GM23338 (cell line): ENCODE measurements around the gene RIPOR3. TPM values are rescaled to one million over a fixed set of nuclear protein-coding genes. Genes with fewer than 3 reads are reported as not detected.

Experiments used
- ATAC-seq: fragments of 200-7000 bp; cut with Tn5 transposase; 3 replicates; pipeline ENCODE4 v1.9.1; 2020
- DNase-seq: peaks from one replicate; pipeline ENCODE4 v3.0.0-alpha.2; 2015; ENCODE audit warnings: low spot score
- H2AFZ ChIP-seq: fragments of 200-600 bp; sonication (generic); 2 replicates; pipeline ENCODE4 v1.8.0; 2016; ENCODE audit warnings: antibody characterized with exemption, mild to moderate bottlenecking, moderate library complexity
- H3F3A ChIP-seq: fragments of 200-600 bp; sonication (generic); replicated peaks from 2 replicates; pipeline ENCODE4 v1.8.0; 2017; ENCODE audit warnings: antibody characterized with exemption, mixed run types, low read depth
- H3K27ac ChIP-seq: fragments of 200-600 bp; sonication (generic); 2 replicates; pipeline ENCODE4 v1.6.1; 2016; ENCODE audit warnings: low read depth
- H3K27me3 ChIP-seq: fragments of 200-600 bp; sonication (generic); 2 replicates; pipeline ENCODE4 v1.8.0; 2016; ENCODE audit warnings: mild to moderate bottlenecking, mixed run types, moderate library complexity; ENCODE audit not compliant: insufficient read depth
- H3K36me3 ChIP-seq: fragments of 200-600 bp; sonication (generic); 2 replicates; pipeline ENCODE4 v1.8.0; 2016; ENCODE audit warnings: mild to moderate bottlenecking; ENCODE audit not compliant: insufficient read depth
- H3K4me1 ChIP-seq: fragments of 200-600 bp; sonication (generic); 2 replicates; pipeline ENCODE4 v1.8.0; 2016; ENCODE audit warnings: mild to moderate bottlenecking, moderate library complexity; ENCODE audit not compliant: insufficient read depth
- H3K4me2 ChIP-seq: fragments of 200-600 bp; sonication (generic); 2 replicates; pipeline ENCODE4 v1.7.1; 2017; ENCODE audit warnings: mixed run types
- H3K4me3 ChIP-seq: fragments of 200-600 bp; sonication (generic); 2 replicates; pipeline ENCODE4 v1.6.1; 2016; ENCODE audit warnings: mixed run types
- H3K79me2 ChIP-seq: fragments of 200-600 bp; sonication (generic); replicated peaks from 2 replicates; pipeline ENCODE4 v1.8.0; 2017; ENCODE audit warnings: mild to moderate bottlenecking; ENCODE audit not compliant: insufficient read depth
- H3K9me2 ChIP-seq: fragments of 200-600 bp; sonication (generic); 2 replicates; pipeline ENCODE4 v1.8.0; 2017; ENCODE audit not compliant: insufficient read depth
- H4K20me1 ChIP-seq: fragments of 200-600 bp; sonication (generic); replicated peaks from 2 replicates; pipeline ENCODE4 v1.8.0; 2017; ENCODE audit warnings: mild to moderate bottlenecking; ENCODE audit not compliant: insufficient read depth
- H3K27ac Mint-ChIP-seq: 2 replicates; pipeline ENCODE4 v1.8.0; 2020; ENCODE audit warnings: inconsistent platforms, mild to moderate bottlenecking, moderate library complexity, mixed read lengths
- H3K27me3 Mint-ChIP-seq: 3 replicates; pipeline ENCODE4 v1.8.0; 2022; ENCODE audit warnings: low read depth, mild to moderate bottlenecking, moderate library complexity, mixed read lengths, inconsistent platforms; ENCODE audit not compliant: insufficient read depth, poor library complexity
- H3K36me3 Mint-ChIP-seq: 3 replicates; pipeline ENCODE4 v1.8.0; 2021; ENCODE audit warnings: low read depth, mild to moderate bottlenecking, inconsistent platforms, moderate library complexity, mixed read lengths
- H3K4me1 Mint-ChIP-seq: 3 replicates; pipeline ENCODE4 v1.8.0; 2020; ENCODE audit warnings: mild to moderate bottlenecking, inconsistent platforms, mixed read lengths
- H3K4me3 Mint-ChIP-seq: 3 replicates; pipeline ENCODE4 v1.8.0; 2021; ENCODE audit warnings: moderate library complexity, mild to moderate bottlenecking, inconsistent platforms, mixed read lengths
- H3K9me3 Mint-ChIP-seq: 3 replicates; pipeline ENCODE4 v1.8.0; 2020; ENCODE audit warnings: moderate library complexity, mild to moderate bottlenecking, inconsistent platforms, mixed read lengths
- EZH2 ChIP-seq: fragments of 200-600 bp; sonication (generic); IDR thresholded peaks from one replicate; pipeline ENCODE4 v1.8.0; 2017; ENCODE audit warnings: antibody characterized with exemption, mild to moderate bottlenecking, low read depth; ENCODE audit not compliant: unreplicated experiment
- EZH2phosphoT487 ChIP-seq: fragments of 200-600 bp; sonication (generic); IDR thresholded peaks from one replicate; pipeline ENCODE4 v1.8.1; 2018; ENCODE audit warnings: antibody characterized with exemption; ENCODE audit not compliant: unreplicated experiment
- ZNF462 ChIP-seq: fragments of 250-450 bp; sonication (Bioruptor Pico); IDR thresholded peaks from 2 replicates; pipeline ENCODE4 v1.5.0; 2020; ENCODE audit warnings: mild to moderate bottlenecking, moderate library complexity
- long read RNA-seq: library from polyadenylated mRNA; unstranded; transcript quantifications from one replicate; pipeline ENCODE4 v2.0.0, GENCODE V29; 2020; ENCODE audit not compliant: unreplicated experiment
- polyA plus RNA-seq: library from polyadenylated mRNA; unstranded; fragments of >200 nt; fragmentation: Nextera tagmentation; extraction: Ambion mirVana; gene quantifications from 2 replicates; pipeline ENCODE4 v1.2.1, GENCODE V29; 2016
- total RNA-seq: library from RNA; depleted of rRNA; stranded (reverse); fragments of >200 nt; shearing (Covaris generic); gene quantifications from 2 replicates; pipeline ENCODE4 v1.2.3, GENCODE V29; 2014; rRNA removed

The RIPOR3 gene
- 6.0 and 6.3 TPM in 2 replicates for total RNA-seq
- 3.9 and 4.9 TPM in 2 replicates for polyA plus RNA-seq
- long read RNA-seq: 0 reads

DNA sequence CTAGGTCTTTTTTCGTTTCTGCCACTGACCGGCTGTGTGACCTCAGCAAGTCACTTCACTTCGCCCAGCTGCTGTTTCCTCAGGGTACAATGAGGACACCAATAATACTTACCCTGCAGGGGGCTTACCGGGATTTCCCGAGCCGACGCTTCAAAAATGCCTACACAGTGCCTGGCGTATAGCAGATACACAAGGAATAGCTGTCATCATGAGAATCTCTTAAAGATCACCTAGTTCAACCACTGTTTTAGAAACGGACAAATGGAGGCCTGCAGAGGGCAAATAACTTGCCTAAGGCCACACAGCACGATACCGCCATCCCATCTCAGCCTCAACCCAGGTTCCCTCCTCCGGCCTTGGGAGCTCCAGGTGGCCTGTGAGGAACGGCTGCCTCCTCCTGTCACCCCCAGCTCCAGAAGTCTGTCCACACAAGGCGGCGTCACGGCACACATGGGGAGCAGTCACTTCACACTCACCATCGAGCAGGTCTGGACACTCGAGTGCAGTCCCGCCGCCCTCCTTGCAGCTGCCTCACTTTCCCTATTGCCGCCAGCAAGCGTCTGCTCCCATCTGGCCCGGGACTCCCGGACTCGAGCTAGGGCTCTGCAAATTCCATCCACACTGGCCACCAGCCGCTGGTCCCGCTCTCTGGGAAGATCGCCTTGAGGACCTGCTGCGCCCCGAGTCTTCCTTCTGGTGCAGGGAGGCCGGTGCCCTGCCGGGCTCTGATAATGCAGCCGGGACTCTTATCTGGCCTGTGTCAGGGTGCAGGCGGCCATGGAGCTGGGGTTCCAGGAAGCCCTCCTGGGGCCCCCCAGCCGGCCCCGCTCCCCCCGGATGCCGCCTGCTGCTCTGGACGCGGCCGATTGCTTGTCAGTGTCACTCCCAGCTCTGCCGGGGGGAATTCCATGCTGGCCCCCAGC is at the start of gene RIPOR3:
Gene RIPOR3 (minus strand): TSS at position 893 of the 923 bp plus-strand sequence. CDS start 414 bp downstream, at position 479.
- Histone ChIP-seq H3K4me3 (peak within 1 kb of the TSS; percentile 75), H3K79me2 (no peaks in the 10 kb centered on the region), H3F3A (0 out of 2 replicates have a peak, but pooled peaks cover 6% of the 10 kb centered on the region), H3K9me2 (no peaks in the 10 kb centered on the region), H3K27me3 (no peaks in the 10 kb centered on the region), H2AFZ (peak within 1 kb of the TSS; percentile 97), H3K36me3 (no peaks in the 10 kb centered on the region), H3K4me2 (peak within 1 kb of the TSS; percentile 72), H4K20me1 (no peaks in the 10 kb centered on the region), H3K4me1 (peaks cover 38% of the 10 kb centered on the region), H3K27ac (peak within 1 kb of the TSS; percentile 16; the same call in 1 of the 2 replicates)
- Mint-ChIP-seq H3K27me3 (peaks cover 13% of the 10 kb centered on the region), H3K4me3 (peak within 1 kb of the TSS; percentile 83), H3K4me1 (peaks cover 53% of the 10 kb centered on the region), H3K27ac (peak within 1 kb of the TSS; percentile 50), H3K9me3 (no peaks in the 10 kb centered on the region), H3K36me3 (no peaks in the 10 kb centered on the region)
- TF ChIP-seq EZH2 (no peak), EZH2phosphoT487 (no peak), ZNF462 (no peak)
- DNase-seq (peak; percentile 64), ATAC-seq (peak; percentile 70)

GRCh38 chr20:50737352-50737751 is 46.0 kb upstream of the RIPOR3 start:
- H3K4me3 ChIP-seq: no peak overlapping the region
- H3K79me2 ChIP-seq: peaks cover 95% of the 10 kb centered on the region
- H3K4me1 ChIP-seq: peaks cover 30% of the 10 kb centered on the region
- H3K27me3 Mint-ChIP-seq: peaks cover 10% of the 10 kb centered on the region
- H3K9me3 Mint-ChIP-seq: no peaks in the 10 kb centered on the region
- H3K36me3 ChIP-seq: peaks cover 3% of the 10 kb centered on the region
- H3K27ac ChIP-seq: peak overlapping the region; percentile 30
- H3K27me3 ChIP-seq: no peaks in the 10 kb centered on the region
- H4K20me1 ChIP-seq: peaks cover 10% of the 10 kb centered on the region
- peaks cover 42% of the 10 kb centered on the region for H3K4me1 Mint-ChIP-seq
- H3K36me3 Mint-ChIP-seq: peaks cover 23% of the 10 kb centered on the region
- no peak overlapping the region for H2AFZ ChIP-seq
- H3K9me2 ChIP-seq: no peaks in the 10 kb centered on the region
- ATAC-seq: peak; percentile 96
- no peaks in the 10 kb centered on the region for H3F3A ChIP-seq
- no peak overlapping the region for H3K4me3 Mint-ChIP-seq
- no peak overlapping the region for H3K4me2 ChIP-seq
- DNase-seq: peak; percentile 83
- H3K27ac Mint-ChIP-seq: peak overlapping the region; percentile 95
- 0 out of 2 replicates have a peak, but pooled peaks have one; percentile 9 for TF ChIP-seq ZNF462
